ENCODE measurements around the gene CIC.

The CIC gene

GRCh38 chr19:42233106-42233505 lies 35.9 kb upstream of the CIC start:
- TF ChIP-seq CTCF (IDR thresholded peaks at IDR 0.05; ENCODE audit: borderline replicate concordance, control extremely low read depth, extremely low read depth, insufficient read depth, missing control alignments), result no peak
- DNase-seq (ENCODE audit: low spot score), result no peak
- in situ Hi-C loops (cut with MboI; ENCODE audit: low sequenced_read_pairs, unreplicated experiment), result no loop called here

GRCh38 chr19:42233678-42234292 lies 35.3 kb upstream of the CIC start:
- no peak for TF ChIP-seq CTCF (IDR thresholded peaks at IDR 0.05; ENCODE audit: borderline replicate concordance, control extremely low read depth, extremely low read depth, insufficient read depth, missing control alignments)
- in situ Hi-C loops (cut with MboI; ENCODE audit: low sequenced_read_pairs, unreplicated experiment), result no loop called here
- DNase-seq (ENCODE audit: low spot score), result no peak

GRCh38 chr19:42234364-42234763 lies 34.7 kb upstream of the CIC start:
- TF ChIP-seq CTCF (IDR thresholded peaks at IDR 0.05; ENCODE audit: borderline replicate concordance, control extremely low read depth, extremely low read depth, insufficient read depth, missing control alignments), result no peak
- in situ Hi-C loops (cut with MboI; ENCODE audit: low sequenced_read_pairs, unreplicated experiment), result no loop called here
- DNase-seq (ENCODE audit: low spot score), result no peak

- in situ Hi-C loops (cut with MboI; ENCODE audit: low sequenced_read_pairs, unreplicated experiment), result no loop called here
- no peak for DNase-seq (ENCODE audit: low spot score)
- TF ChIP-seq CTCF (IDR thresholded peaks at IDR 0.05; ENCODE audit: borderline replicate concordance, control extremely low read depth, extremely low read depth, insufficient read depth, missing control alignments), result no peak
Observed at GRCh38 chr19:42235181-42235580, 33.9 kb upstream of the CIC start.

- in situ Hi-C loops (cut with MboI; ENCODE audit: low sequenced_read_pairs, unreplicated experiment), result no loop called here
- no peak for DNase-seq (ENCODE audit: low spot score)
- no peak for TF ChIP-seq CTCF (IDR thresholded peaks at IDR 0.05; ENCODE audit: borderline replicate concordance, control extremely low read depth, extremely low read depth, insufficient read depth, missing control alignments)
Observed at GRCh38 chr19:42239544-42240220, 29.4 kb upstream of the CIC start.

- no peak for TF ChIP-seq CTCF (IDR thresholded peaks at IDR 0.05; ENCODE audit: borderline replicate concordance, control extremely low read depth, extremely low read depth, insufficient read depth, missing control alignments)
- DNase-seq (ENCODE audit: low spot score), result no peak
- in situ Hi-C loops (cut with MboI; ENCODE audit: low sequenced_read_pairs, unreplicated experiment), result no loop called here
Observed at GRCh38 chr19:42241279-42241678, 27.8 kb upstream of the CIC start.

Measured in GM13976 (cell line).